NCI-H2081 treated with DMSO at 0.1 percent for 48 hours (cell line): Measurements from ENCODE around the gene NELL1.
"Not testable (repeated sequence)": the region's sequence is repeated elsewhere in the genome, so short reads cannot be mapped to it uniquely, and the experiment has no call there.

Source experiments
- DNase-seq: peaks from one replicate; lab custom pipeline; 2025; lab: John Stamatoyannopoulos, UW

NELL1 gene

DNA sequence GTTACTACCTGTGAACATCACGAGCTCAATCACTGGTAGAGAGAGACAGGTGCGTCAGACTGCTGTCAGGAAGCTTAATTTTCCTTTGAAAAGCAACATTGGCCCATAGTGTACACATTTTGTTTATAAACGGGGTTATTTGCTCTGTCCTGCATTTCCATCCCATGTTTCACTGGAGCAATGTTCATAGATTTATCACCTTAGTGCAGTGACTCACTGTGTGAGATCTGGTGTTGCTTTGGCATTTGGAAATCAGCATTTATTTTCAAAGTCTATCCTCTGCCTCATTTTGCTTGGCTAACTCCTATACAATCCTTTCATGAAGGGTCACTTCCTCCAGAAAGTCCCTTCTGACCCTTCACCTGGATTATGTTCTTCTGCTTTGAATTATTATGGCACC lies 529.1 kb downstream of the NELL1 start:
- DNase-seq: no peak

DNA sequence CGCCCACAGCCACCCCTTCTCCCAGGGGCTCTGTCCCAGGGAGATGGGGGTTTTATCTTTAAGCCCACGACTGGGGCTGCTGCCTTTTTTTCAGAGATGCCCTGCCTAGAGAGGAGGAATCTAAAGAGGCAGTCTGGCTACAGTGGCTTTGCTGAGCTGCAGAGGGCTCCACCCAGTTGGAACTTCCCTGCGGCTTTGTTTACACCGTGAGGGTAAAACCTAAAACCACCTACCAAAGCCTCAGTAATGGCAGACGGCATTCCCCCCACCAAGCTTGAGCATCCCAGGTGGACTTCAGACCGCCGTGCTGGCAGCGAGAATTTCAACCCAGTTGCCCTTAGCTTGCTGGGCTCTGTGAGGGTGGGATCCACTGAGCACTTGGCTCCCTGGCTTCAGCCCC lies 535.8 kb downstream of the NELL1 start:
- DNase-seq: no peak

DNA sequence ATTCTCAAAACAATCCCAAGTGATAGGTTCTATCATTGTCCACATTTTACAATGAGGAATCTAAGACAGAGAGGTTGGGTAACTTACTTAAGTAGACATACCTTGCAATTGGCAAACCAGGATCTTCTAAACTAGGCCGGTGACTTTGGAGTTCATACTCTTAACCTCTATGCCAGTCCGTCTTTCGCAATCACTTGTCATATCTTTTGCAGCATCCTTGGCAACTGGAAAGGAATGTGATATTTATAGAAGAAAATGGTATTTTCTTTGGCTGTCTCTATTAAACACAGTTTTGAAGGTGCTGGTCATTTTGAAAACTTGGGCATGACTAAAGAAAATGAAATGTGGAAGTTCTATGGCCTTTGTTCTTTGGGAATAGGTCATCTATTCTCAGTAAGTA lies 556.5 kb downstream of the NELL1 start:
- DNase-seq: no peak

DNA sequence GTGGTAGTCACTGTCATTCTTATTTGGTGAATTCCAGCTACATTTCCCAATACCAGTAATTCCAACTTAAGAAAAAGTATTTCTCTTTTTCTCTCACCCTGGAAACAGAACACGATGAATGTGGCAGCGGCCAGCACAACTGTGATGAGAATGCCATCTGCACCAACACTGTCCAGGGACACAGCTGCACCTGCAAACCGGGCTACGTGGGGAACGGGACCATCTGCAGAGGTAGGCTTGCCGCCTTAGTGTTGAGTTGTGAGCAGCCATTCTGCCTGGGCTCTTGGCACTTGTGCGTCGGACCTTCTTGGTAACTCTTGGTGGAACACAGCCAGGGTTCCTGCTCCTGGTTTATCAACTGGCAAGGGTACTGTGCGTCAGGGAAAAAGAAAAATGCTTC lies 559.8 kb downstream of the NELL1 start:
- DNase-seq: no peak

DNA sequence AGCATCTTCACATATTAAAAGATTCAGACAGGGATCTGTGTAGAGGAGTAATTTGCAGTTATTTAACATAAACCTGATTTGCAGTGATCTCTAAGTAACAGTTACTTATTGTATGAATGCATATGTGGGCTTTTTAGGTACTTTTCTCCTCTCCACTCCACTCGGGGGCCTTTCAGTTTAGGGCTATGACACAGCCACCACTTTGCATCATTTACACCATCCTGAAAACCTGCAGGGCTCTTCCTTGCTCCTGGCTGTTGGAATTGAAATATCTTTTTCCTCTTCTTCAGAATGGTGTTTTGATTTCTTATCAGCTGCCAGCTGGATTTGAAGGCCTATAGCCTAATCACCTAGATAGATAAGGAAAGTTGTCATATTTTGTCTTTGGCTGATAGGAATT lies 580.8 kb downstream of the NELL1 start:
- no peak for DNase-seq

DNA sequence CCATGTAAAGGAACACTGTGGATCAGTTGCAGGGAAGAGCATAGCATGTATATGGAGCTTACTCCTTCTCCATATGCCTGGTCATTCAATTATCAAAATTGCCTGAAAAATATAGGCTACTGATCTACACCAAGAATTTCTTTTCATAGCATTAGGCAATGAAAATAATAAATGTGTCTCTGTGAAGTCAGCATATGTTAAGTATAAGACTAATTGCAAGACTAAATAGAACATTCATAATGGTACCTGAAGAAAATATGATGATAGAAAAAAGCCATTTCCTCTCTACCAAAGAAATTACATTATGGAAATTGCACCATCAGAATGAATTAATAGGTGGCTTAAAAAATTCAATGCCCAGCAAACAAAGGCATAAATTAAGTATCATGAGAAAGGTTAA lies 584.7 kb downstream of the NELL1 start:
- no peak for DNase-seq

DNA sequence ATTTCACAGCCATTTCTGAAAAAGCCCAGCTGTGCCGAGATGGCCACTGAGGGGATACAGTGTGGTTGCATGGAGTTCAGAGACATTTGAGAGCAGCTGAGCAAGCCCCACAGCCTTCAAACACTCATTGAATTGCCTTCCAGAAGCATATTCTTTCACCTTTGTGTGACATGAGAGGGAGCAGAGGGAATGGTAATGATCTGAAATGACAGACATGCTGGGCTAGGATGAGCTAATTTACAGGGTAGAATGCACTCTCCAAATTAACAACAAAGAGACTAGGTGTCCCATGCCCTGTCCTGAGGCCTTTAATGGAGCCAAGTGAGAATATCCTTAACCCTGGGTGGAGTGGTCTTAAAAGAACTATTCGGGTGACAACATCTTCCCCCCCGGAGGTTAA lies 585.4 kb downstream of the NELL1 start:
- DNase-seq: no peak

DNA sequence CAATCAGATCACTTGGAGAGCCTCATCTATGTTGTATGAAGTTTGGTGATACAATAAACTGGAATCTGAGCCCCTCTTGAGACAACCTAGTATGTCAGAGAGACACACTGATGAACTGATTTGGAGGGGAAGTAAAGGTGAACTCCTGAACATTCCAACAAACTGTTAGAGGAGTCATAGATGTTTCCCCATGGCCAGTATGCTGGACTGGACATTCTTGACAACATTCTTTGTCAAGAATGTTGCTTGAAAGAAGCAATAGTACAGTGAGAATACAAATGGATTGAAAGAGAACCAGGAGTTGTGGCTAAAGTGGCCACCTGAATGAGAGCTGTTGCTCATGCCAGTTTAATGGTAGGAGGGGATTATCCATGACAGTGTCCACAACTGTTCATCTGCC lies 588.1 kb downstream of the NELL1 start:
- DNase-seq: no peak

DNA sequence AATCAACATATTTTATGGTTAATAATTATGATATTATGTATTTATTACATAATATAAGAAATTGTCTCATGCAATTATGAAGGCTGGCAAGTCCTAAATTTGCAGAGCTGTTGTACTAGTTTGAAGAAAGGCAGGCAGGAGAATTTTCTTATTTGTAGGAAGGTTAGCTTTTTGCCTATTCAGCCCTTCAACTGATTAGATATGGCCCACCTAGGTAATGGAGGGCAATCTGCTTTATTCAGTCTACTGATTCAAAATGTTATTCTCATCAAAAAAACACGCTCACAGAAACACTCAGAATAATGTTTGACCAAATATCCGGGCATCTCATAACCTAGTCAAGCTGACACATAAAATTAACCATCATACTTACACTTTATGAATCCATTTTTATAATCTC lies 589.0 kb downstream of the NELL1 start:
- no peak for DNase-seq

DNA sequence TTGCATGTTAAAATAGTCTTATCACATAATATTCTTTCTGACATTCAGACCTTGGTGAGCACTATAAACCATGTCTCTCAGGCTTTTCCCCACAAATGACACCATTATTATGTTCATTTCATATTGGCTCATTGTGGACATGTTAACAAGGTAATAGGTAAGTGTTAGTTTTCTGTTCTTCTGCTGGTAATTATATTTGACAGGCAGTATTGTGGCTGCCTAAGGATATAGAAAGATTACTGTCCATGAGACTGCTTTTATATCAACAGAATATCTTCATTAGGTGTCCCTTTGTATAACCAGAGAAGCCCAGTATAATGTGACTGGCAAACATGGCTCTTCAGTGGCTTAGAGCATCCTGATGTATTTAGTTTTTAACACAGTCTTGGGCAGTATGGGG lies 590.7 kb downstream of the NELL1 start:
- DNase-seq: no peak

DNA sequence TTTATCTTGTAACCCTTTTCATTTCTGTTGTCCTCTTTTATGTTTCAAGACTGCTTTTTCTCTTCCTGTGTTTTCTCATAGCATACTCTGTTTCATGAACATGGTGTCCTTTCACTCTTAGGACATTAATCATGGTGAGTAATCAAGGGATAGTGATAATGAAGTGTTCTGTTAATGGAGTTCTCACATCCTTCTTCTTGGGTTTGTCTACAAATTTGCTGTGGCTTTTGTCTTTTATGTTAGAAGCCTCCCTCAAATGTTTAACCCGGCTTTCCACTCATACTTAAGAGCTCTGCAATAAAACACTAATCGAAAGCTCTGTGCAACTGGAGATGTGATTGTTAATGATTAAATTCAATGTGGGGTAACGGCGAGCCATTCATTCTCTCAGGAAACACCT lies 593.6 kb downstream of the NELL1 start:
- DNase-seq: no peak

DNA sequence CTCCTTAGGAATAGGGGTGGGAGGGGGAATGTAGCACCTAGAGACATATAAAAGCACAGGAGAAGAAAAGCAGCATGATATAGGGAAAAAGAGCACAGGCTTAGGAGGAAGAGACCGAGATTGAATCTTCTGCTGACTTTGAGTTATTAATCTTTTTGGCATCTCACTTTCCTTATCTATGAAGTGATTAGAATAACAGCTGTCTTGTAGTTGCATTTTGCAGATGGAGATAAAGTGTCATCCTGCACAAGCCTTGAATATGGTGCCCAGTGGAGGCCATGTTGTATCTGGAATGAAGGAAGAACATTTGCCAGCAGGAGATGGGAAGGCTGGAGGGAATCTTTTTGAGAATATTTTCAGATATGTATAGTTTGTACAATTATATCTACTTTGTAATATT lies 594.7 kb downstream of the NELL1 start:
- DNase-seq: no peak

DNA sequence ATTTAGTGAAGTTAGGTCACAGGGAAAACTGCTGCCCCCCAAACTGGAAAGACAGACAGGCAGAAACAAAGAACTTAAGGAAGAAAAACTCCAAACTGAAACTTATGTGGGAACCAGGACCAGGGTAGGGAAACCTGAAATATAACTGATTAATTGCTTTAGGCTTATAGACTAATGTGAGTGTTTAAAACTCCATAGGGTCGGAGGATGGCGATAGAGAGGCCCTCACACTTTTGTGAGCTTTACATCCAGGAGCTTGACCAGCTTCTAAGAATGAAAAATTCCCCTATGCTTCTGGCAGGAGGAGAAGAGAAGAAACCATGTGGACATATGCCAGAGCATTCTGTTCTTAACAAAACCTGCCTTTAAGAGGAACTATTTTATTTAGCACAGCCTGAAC lies 598.6 kb downstream of the NELL1 start:
- DNase-seq: no peak

DNA sequence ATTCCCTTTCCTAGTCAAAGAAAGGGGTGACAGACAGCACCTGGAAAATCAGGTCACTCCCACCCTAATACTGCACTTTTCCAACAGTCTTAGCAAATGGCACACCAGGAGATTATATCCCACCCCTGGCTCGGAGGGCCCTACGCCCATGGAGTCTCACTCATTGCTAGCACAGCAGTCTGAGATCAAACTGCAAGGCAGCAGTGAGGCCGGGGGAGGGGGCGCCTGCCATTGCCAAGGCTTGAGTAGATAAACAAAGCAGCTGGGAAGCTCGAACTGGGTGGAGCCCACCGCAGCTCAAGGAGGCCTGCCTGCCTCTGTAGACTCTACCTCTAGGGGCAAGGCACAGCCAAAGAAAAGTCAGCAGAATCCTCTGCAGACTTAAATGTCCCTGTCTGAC lies 602.8 kb downstream of the NELL1 start:
- DNase-seq: not testable (repeated sequence)

DNA sequence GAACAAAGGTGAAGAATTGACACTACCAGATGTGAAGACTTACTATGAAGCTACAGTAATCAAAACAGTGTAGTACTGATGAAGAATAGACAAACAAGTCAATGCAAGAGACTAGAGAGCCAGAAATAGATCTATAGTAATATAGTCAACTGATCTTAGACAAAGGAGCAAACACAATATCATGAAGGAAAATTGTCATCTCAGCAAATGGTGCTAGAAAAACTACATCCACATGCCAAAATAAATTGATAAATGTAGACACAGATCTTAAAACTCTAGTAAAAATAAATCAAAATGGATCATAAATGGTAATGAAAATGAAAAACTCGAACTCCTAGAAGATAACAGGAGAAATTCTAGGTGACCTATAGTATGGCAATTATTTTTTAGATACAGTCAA lies 609.5 kb downstream of the NELL1 start:
- no peak for DNase-seq

DNA sequence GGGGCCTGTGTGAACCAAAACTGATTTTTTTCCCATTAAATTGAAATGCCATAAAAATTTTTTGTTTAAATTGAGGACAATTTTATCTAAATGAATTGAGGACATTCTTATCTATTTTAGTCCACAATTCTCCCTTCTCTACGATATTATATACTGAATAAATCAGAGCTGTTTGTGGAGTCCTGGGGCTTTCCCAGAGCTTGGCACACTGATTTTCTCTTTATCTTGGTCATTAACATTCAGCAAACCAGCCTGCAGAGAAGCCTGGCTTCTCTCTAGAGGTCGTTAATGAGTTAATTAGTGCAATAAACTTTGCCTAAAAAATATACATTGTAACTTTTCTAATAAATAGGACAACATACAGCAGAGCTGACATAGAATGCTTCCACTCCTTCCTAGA lies 615.7 kb downstream of the NELL1 start:
- DNase-seq: no peak

DNA sequence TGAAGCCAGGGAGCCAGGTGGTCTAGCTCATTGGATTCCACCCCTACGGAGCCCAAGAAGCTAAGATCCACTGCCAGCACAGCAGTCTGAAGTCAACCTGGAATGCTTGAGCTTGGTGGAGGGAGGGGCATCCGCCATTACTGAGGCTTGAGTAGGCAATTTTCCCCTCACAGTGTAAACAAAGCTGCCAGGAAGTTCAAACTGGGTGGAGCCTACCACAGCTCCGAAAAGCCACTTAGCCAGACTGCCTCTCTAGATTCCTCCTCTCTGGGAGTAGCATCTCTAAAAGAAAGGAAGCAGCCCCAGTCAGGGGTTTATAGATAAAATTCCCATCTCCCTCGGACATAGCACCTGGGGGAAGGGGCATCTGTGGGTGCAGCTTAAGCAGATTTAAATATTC lies 620.3 kb downstream of the NELL1 start:
- no peak for DNase-seq

DNA sequence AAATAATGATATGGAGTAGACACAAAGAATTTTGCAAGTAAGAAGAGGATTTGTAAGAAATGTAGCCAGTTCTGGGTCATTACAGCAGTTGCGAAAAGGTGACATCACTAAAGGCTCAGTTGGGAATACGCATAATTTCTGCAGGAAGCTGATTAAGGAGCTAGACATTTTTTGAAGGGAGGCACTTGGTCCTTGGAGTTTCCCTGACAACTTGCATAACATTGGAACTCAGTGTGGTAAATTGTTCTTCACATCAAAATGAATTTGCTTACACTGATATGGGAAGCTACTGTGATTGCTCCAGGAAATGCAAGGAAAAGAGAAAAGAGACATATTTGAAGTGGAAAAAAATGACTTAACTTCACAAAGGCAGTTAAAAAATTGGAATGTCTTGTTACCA lies 626.1 kb downstream of the NELL1 start:
- no peak for DNase-seq

DNA sequence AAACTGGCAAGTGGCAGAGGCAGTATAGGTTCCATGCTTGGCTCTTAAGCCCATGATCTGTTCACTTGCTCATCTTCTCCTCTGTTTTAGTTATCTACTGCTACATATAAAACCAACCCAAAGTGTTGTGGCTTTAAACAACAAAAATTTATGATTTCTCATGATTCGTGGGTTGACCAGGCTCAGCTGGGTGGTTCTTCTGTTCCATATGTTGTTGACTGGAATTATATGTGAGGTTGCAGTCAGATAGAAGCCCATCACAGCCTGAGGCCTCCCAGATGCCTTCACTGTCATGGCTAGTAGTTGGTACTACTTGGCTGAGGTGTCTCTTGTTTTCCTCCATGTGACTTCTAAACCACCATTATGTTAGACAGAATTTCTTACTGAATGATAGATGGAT lies 632.6 kb downstream of the NELL1 start:
- DNase-seq: no peak

DNA sequence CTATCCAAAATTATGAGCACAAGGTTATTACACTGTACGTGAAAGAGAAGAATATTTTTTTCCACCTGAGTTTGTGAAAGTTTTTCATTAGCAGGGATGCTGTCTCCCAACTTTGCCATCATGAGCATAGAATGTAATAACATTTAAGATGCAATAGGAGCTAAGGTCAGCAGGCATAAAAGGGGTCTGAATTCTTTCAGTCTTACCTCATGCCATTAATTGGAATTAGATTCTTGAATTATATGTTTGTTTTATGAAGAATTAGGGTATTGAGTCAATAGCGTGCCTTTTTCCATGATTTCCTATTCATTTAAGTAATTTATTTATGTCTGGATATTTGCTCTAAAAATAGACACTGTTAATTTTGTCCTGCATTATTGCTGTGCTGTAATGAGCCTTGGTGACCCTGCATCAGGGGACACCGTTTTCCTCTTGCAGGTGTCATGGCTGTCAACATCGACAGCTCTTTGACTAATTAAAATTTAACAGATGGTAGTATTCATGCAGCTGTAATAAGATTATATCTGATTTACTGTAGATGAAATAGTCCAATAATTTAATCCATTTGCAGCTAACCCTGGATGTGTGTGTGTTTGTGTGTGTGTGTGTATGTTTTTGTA lies 637.5 kb downstream of the NELL1 start:
- DNase-seq: no peak

DNA sequence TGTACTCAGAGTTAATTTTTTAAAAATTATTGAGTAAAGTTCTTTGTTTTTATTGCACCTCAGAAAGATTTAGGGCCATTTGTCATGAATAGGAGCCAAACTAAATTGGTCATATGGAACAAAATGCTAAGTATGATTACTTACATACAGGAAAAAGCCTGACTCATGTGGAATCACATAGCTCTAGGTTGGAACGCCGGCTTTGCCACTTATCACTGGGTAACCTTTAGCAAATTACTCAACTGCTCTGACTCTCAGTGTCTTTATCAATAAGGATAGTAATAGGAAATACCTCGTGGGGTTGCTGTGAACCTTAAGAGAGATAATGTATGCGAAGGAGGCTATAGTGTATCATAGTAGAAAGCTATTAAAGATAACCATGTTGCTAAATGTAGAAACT lies 638.5 kb downstream of the NELL1 start:
- DNase-seq: no peak

DNA sequence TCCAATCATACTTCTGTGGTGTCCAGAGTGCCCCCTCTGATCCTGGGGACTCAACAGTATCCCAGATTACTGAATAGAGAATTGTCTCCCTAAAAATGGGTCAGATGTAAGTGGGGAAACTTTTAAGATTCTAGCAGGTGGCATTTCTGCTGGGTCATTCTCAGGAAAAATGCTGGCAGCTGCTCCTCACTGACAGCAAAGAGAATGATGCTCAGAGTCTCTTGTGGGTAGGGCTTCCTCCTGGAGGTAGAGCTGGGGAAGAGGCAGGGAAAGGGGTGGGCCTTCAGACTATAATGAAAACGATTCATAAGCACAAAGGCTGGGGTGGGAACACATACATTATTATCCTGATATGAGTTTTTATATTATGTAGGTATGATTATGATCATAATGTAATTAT lies 647.2 kb downstream of the NELL1 start:
- DNase-seq: no peak

DNA sequence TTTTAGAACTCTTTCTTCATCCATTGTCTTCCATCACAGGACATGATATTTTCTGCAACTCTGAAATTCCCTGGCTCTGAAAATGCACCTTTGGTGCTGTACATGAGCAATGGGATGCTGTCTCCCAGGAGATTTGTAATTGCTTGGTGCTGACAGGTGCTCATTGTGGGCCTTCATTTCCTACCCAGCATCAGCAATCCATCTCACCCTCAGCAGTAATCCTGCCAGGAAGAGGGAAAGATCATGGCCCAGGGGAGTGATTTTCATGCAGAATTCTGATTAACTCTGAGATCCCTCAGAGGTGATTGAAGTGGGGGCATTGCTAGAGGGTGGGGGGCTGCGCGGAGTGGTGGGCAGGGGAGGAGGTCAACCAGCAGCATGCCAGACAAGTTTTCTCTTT lies 651.7 kb downstream of the NELL1 start:
- DNase-seq: no peak

DNA sequence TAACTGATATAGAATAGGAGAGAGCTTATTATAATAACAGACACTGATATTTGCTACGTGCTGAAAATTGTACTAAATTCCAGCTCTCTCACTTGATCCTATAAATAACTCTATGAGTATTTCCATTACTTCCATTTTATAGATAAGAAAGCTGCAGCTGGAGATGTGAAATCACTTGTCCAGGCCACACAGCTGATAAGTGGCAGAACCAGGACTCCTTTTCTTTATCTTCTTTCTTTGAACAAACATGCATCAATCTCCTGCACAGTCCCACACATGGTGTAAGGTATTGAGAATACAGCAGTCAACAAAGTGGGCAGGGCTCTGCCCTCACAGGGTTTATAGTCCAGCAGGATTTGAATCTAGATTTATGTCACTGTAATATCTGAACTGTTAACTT lies 652.1 kb downstream of the NELL1 start:
- no peak for DNase-seq

DNA sequence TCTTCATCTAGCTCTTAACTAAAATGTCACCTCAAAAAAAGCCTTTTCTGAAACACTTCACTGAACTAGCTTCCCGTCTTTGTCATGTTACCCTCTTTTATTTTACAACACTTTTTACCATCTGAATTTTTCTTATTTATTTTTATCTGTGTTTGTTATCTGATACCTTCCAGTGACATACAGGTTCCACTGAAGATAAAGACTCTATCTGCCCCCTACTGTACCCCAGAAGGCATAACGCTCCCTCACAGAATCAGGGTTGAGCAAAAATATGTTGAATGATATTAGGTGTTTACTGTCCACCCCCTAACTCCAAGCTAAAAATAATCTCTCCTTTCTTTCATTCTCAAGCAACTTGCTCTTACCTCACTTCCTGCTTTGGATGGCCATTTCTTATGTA lies 654.2 kb downstream of the NELL1 start:
- DNase-seq: no peak
